ENCODE measurements around the gene NIT1.
"Not testable (repeated sequence)": the region's sequence is repeated elsewhere in the genome, so short reads cannot be mapped to it uniquely, and the experiment has no call there.

Gene NIT1

DNA sequence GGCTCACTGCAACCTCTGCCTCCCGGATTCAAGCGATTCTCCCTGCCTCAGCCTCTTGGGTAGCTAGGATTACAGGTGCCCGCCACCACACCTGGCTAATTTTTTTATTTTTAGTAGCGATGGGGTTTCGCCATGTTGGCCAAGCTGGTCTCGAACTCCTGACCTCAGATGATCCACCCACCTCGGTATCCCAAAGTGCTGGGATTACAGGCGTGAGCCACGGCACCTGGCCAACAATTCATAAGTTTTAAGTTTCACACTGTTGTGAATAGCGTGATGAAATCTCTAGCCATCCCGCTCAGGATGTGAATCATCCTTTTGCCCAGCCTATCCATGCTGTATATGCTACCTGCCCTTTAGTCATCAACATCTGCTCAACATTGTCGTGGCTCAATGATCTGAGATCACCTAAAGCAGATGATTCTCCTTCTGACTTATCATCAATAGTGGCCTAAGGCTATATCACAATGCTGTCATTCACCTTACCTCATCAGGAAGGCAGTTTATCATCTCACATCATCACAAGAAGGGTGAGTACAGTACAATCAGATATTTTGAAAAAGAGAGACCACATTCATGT is 2.7 kb upstream of the NIT1 start:
- DNase-seq = peak; percentile 44

GRCh38 chr1:161115961-161116360 is 1.9 kb upstream of the NIT1 start:
- not testable (repeated sequence) for DNase-seq

DNA sequence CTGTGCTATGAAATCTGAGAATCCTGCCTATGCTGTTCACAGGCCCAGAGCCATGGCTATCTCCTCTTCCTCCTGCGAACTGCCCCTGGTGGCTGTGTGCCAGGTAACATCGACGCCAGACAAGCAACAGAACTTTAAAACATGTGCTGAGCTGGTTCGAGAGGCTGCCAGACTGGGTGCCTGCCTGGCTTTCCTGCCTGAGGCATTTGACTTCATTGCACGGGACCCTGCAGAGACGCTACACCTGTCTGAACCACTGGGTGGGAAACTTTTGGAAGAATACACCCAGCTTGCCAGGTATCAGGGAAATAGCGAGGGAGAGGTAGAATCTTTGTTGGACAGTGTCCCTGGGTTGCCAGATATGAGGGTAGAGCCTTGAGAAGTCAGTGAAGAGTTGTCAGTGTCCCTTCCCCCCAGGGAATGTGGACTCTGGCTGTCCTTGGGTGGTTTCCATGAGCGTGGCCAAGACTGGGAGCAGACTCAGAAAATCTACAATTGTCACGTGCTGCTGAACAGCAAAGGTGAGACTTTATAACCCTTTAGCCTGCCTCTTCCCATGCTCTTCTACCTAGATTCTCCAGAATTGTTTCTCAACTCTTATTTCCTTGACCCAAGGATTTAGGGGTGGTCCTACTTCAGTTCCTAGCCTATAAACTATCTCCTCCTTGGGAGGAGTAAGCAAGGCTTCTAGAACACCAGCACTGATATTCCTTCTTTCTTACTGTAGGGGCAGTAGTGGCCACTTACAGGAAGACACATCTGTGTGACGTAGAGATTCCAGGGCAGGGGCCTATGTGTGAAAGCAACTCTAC is 1.4 kb downstream of the NIT1 start:
- DNase-seq = peak; percentile 73

GRCh38 chr1:161121042-161121650 is 3.2 kb downstream of the NIT1 start:
- DNase-seq = no peak

- DNase-seq = no peak
These were observed 3.9 kb downstream of the NIT1 start for GRCh38 chr1:161121834-161122233.

- DNase-seq = no peak
These were observed 5.1 kb downstream of the NIT1 start for GRCh38 chr1:161122967-161123366.

GRCh38 chr1:161127649-161128048 is 9.7 kb downstream of the NIT1 start:
- no peak for DNase-seq

- no peak for DNase-seq
These were observed 10.9 kb downstream of the NIT1 start for GRCh38 chr1:161128591-161129420.

DNA sequence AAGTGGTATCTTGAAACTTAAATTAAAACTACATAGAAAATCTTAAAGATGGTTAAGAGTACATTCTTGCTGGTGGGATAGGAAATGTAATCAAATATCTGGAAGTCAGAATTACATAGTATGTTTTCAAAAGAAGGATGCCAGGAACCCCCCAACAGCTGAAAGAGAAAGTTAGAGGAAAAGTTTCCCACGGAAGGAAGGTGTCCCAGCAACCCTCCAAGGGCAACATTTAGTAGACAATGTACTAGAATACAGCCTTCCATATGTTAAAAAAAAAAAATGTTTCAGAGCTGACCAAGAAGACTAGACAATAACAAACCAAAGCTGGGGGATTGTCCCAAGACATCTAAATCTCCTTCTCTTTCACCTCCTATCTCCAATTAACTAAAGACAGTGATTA is 12.4 kb downstream of the NIT1 start:
- DNase-seq = no peak

- DNase-seq = no peak
These were observed 13.9 kb downstream of the NIT1 start for GRCh38 chr1:161131523-161132409.

DNA sequence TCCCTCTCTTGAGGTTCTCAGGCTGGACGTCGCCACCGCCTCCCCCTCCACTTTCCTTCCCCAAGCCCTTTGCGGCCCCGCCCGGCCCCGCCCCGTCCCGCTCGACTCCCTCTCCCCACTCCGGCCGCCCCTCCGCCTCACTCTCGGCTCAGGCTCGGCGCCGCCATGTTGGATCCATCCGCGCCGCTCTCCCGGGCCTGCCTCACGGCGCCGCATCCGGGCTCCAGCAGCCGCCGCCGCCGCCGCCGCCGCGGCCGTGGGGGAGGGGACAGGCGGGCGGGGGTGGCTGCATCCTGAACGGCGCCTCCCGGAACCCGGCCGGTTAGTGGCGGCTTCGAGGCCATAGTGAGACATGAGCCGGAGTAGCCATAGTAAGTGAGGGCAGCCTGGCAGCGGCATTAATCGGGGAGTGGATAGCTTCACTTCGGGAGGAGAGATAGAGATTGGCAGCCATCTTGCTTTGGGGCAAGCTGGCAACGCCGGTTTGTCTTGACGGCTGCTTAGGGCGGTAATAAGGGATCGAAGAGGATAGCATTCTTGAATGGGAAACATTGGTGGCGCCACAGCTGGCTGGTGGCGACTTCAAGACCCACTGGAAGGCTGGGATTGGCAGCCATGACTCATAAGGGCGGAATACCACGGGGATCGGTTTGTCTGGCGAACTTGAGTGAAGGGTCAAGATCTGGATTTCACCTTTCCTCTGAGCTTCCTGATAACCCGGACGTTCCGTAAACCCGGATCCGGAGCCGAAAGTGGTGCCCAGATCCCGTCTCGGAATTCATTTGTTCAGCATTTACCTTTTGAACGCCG is 14.7 kb downstream of the NIT1 start, which contains the start of gene DEDD:
DEDD (minus strand) TSS at position 258 of the 810 bp plus-strand sequence. CDS start 8,205 bp downstream, outside the sequence.
- DNase-seq = peak; percentile 96

- DNase-seq = no peak
These were observed 15.4 kb downstream of the NIT1 start for GRCh38 chr1:161133220-161133740.

DNA sequence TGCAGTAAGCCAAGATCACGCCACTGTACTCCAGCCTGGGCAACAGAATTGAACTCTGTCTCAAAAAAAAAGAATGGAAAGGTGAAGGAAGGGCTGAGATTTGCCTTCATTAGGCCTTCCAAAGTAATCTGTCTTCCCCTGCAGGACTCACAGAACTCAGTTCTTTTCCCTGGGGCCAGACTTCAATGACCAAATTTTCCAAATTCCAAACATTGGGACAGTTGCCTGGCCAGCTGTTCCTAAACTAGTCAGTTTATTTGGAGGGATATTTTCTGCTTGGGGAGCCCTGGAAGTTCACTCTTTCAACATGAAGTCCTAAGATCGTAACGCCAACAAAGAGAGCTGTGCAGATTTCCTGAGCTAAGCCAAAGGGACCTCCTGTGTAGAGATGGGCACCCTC is 20.0 kb downstream of the NIT1 start:
- no peak for DNase-seq

DNA sequence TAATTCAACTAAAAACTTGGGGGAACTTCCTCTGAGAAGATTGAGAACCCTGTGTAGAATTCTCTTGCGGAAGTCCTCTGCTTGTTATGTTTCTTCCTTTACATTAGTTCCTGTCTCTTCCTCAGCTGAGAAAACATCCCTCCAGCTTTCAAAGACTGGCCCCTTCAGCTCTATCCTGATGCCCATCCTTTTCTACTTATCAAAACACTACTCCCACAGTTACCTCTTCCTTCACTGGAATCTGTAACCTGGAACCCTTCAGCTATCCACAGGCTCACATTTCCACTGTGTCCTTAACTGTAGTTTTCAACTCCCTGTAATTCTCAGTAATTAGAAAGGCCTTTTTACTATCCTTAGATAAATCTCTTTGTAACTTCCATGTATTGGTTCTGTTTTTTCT is 20.5 kb downstream of the NIT1 start:
- DNase-seq = no peak

DNA sequence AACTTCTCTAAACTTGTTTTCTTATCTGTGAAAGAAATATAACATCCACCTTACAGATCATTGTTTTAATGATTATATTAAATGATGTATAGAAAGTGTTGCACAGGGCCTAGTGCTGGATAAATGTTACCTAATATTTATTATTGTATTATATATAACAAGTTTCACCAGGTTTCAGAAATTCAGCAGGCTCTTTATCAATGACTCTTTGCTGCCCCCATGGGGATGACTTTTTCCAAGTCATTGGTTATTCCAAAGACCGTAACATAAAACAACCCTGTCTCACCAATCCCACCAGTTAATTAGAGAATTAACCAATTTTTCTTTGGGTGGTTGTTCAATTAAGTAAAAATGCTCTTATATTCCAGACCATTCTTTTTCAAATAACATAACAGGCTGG is 21.9 kb downstream of the NIT1 start:
- DNase-seq = peak; percentile 49

DNA sequence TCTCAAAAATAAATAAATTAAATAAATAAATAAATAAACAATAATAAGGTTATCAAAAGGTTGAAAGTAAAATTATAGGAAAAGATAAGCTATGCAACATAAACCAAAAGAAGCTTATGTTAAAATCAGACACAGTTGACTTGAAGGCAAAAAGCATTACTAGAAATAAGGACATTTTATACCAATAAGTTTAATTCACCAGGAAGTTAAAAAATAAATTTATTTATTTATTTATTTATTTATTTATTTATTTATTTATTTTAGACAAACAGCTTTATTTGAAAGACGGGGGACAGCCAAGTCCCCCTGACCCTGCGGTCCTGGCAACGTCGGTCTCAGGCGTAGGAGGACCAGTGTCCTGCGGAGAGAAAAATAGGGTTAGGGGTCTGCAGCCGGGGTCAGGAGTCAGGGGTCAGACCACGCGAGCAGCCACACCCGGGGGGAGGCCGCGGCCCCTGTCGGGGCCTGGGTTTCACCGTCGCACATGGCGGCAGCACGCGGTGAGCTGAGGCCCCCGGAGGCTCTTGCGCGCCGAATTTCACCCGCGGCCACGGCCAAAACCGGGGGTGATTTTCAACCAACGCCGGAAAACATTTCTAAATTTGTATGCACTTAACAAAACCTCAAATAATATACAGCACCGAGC is 23.0 kb downstream of the NIT1 start:
- no peak for DNase-seq

DNA sequence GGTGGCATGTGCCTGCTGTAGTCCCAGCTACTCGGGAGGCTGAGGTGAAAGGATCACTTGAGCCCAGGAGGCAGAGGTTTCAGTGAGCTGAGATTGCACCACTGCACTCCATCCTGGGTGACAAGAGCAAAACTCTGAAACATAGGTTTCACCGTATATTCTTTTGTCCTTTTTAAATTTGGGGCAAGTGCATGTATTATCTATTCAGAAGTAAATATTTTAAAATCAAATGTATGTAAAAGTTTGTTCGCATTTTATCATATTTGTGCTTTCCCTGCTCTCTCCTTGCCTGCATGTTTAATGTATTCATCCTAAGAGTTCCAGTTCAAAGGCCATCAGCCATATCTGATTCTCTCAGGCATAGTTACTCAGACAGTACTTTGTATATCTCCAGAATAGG is 27.9 kb downstream of the NIT1 start:
- DNase-seq = no peak

GRCh38 chr1:161153176-161153575 is 35.3 kb downstream of the NIT1 start:
- no peak for DNase-seq

- peak; percentile 96 for DNase-seq
These were observed 35.9 kb downstream of the NIT1 start, which contains the start of gene UFC1 for GRCh38 chr1:161153682-161154337. Gene UFC1 (plus strand): TSS chr1:161153978. CDS start chr1:161153998, 20 bp downstream.

DNA sequence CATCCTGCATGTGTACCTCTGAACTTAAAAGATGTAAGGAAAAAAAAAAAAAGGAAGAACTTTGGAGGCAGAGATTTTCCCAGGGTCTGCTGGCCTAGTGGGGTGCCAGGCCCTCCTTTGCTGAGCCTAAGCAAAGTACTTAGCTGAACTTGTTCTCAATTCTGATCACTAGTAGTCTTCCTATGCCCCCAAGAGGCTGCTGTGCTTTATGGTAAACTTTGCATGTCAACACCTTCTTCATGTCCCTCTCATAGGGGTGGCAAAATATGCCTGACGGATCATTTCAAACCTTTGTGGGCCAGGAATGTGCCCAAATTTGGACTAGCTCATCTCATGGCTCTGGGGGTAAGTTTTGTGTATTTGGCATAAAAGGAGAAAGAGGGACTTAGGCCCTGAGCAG is 40.0 kb downstream of the NIT1 start:
- DNase-seq = no peak
